Skin epidermis (tissue), 12 donors: Measurements from ENCODE around the gene HMGN1.
"Not testable (repeated sequence)": the region's sequence is repeated elsewhere in the genome, so short reads cannot be mapped to it uniquely, and the experiment has no call there.

Source experiments
- H3K27ac ChIP-seq, 21 experiments: fragments of 200-600 bp; sonication (generic) in 11 of 21; one replicate each; pipeline ENCODE4 v1.5.0; 2020; ENCODE audit warnings: mild to moderate bottlenecking in 3 of 21, inconsistent platforms in 2 of 21, moderate library complexity in 2 of 21
- H3K4me3 ChIP-seq, 7 experiments: fragments of 200-600 bp; sonication (generic) in 2 of 7; one replicate each; pipeline ENCODE4 v1.5.0; 2020; ENCODE audit warnings: inconsistent platforms in 2 of 7, mild to moderate bottlenecking in 2 of 7, moderate library complexity in 1 of 7

The HMGN1 gene

GRCh38 chr21:39348355-39349210, at the start of gene HMGN1:
HMGN1 (minus strand) TSS chr21:39349088; CDS start chr21:39348917, 171 bp downstream.
- Histone ChIP-seq H3K27ac (peak within 1 kb of the TSS; percentile 74 to 95 (median 90)), H3K4me3 (peak within 1 kb of the TSS; percentile 68 to 81 (median 80))

- Histone ChIP-seq H3K27ac (no peak overlapping the region), H3K4me3 (no peak overlapping the region)
Observed at GRCh38 chr21:39397646-39398385, 48.9 kb upstream of the HMGN1 start.

GRCh38 chr21:39392981-39393380, 44.1 kb upstream of the HMGN1 start:
- Histone ChIP-seq H3K4me3 (no peak overlapping the region), H3K27ac (no peak overlapping the region)

- no peak overlapping the region for H3K27ac ChIP-seq
- no peak overlapping the region for H3K4me3 ChIP-seq
Observed at GRCh38 chr21:39390212-39390765, 41.4 kb upstream of the HMGN1 start.

- H3K27ac ChIP-seq, result peak overlapping the region in 6 of 21 experiments; percentile 51 to 81 (median 71)
- peak overlapping the region in 6 of 7 experiments; percentile 36 to 49 (median 44) for H3K4me3 ChIP-seq
Observed at GRCh38 chr21:39388811-39389155, 39.9 kb upstream of the HMGN1 start.

GRCh38 chr21:39388038-39388810, 39.3 kb upstream of the HMGN1 start:
- peak overlapping the region; percentile 19 to 49 (median 41) for H3K4me3 ChIP-seq
- H3K27ac ChIP-seq, result peak overlapping the region in 18 of 21 experiments; percentile 40 to 81 (median 61)

GRCh38 chr21:39387461-39388037, 38.7 kb upstream of the HMGN1 start:
- H3K4me3 ChIP-seq, result peak overlapping the region; percentile 19 to 49 (median 41)

GRCh38 chr21:39386899-39387298, 38.0 kb upstream of the HMGN1 start:
- H3K4me3 ChIP-seq, result no peak overlapping the region
- H3K27ac ChIP-seq, result peak overlapping the region in 4 of 21 experiments; percentile 64 to 71 (median 67)

More at GRCh38 chr21:39387461-39388037, 38.7 kb upstream of the HMGN1 start:
- peak overlapping the region in 19 of 21 experiments; percentile 4 to 81 (median 61) for H3K27ac ChIP-seq

- peak overlapping the region; percentile 12 to 41 (median 21) for H3K4me3 ChIP-seq
- H3K27ac ChIP-seq, result peak overlapping the region in 15 of 21 experiments; percentile 17 to 65 (median 46)
Observed at GRCh38 chr21:39386194-39386593, 37.3 kb upstream of the HMGN1 start.

GRCh38 chr21:39385299-39386145, 36.6 kb upstream of the HMGN1 start:
- H3K4me3 ChIP-seq, result peak overlapping the region; percentile 12 to 41 (median 21)
- H3K27ac ChIP-seq, result peak overlapping the region in 14 of 21 experiments; percentile 17 to 65 (median 47)

GRCh38 chr21:39384674-39385298, 35.9 kb upstream of the HMGN1 start:
- no peak overlapping the region for H3K27ac ChIP-seq
- no peak overlapping the region for H3K4me3 ChIP-seq

- H3K27ac ChIP-seq, H3K4me3 ChIP-seq: not testable (repeated sequence)
Observed at GRCh38 chr21:39382096-39382495, 33.2 kb upstream of the HMGN1 start.

GRCh38 chr21:39381009-39381408, 32.1 kb upstream of the HMGN1 start:
- peak overlapping the region; percentile 64 to 89 (median 76) for H3K4me3 ChIP-seq
- peak overlapping the region in 17 of 21 experiments; percentile 54 to 93 (median 84) for H3K27ac ChIP-seq

- Histone ChIP-seq H3K27ac (peak overlapping the region; percentile 34 to 93 (median 82)), H3K4me3 (peak overlapping the region; percentile 64 to 89 (median 76))
Observed at GRCh38 chr21:39379986-39380891, 31.4 kb upstream of the HMGN1 start.

- H3K4me3 ChIP-seq, result no peak overlapping the region
- H3K27ac ChIP-seq, result no peak overlapping the region
Observed at GRCh38 chr21:39377444-39378050, 28.7 kb upstream of the HMGN1 start.

- Histone ChIP-seq H3K4me3 (no peak overlapping the region), H3K27ac (no peak overlapping the region)
Observed at GRCh38 chr21:39375446-39375845, 26.6 kb upstream of the HMGN1 start.
